Keratinocyte (primary cell): ENCODE results near the gene KCNC4.

ENCODE experiments used
- EZH2 ChIP-seq: IDR thresholded peaks from one replicate; pipeline ENCODE4 v1.6.1; 2012; ENCODE audit warnings: inconsistent platforms, mild to moderate bottlenecking, low read length, moderate library complexity
- TF ChIP-seq, protein P1 (sequence below), 3 experiments: IDR thresholded peaks in 1 of 3; conservative IDR thresholded peaks in 1 of 3; optimal IDR thresholded peaks in 1 of 3; 2 replicates in 2 of 3; 3 replicates in 1 of 3; pipeline versions ENCODE3 to v1.5.1; 2011; ENCODE audit warnings: low read length in 3 of 3, mild to moderate bottlenecking in 3 of 3, moderate library complexity in 2 of 3, control low read depth in 1 of 3, inconsistent platforms in 1 of 3; ENCODE audit not compliant: insufficient read depth in 2 of 3; ENCODE audit errors: extremely low read depth in 1 of 3

DNA sequence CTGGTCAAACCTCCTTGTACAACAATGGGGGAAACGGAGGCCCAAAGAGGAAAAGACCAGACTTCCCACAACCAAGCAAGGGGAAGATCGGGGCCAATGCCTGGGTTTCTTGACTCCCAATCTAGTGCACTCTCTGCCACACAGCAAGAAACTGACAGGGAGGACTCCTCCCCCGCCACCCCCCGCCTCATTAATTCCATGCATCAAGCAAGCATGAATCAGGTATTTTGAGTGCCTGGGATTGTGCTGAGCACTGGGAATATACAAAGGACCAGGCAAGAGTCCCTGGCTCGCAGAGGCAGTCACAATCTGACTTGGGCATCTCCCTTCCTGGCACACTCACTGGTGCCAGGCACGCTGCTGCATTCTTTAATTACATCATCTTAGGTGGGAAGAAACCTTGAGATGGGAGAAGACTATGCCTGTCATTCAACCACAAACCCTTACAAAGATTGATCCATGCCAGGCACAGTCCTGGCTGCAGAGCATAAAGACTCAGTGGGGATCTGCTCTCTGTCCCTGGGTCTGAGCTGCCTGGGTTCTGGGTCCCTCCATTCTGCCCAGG lies 4.4 kb upstream of the KCNC4 start:
- TF ChIP-seq EZH2: no peak
- TF ChIP-seq, protein P1, sequence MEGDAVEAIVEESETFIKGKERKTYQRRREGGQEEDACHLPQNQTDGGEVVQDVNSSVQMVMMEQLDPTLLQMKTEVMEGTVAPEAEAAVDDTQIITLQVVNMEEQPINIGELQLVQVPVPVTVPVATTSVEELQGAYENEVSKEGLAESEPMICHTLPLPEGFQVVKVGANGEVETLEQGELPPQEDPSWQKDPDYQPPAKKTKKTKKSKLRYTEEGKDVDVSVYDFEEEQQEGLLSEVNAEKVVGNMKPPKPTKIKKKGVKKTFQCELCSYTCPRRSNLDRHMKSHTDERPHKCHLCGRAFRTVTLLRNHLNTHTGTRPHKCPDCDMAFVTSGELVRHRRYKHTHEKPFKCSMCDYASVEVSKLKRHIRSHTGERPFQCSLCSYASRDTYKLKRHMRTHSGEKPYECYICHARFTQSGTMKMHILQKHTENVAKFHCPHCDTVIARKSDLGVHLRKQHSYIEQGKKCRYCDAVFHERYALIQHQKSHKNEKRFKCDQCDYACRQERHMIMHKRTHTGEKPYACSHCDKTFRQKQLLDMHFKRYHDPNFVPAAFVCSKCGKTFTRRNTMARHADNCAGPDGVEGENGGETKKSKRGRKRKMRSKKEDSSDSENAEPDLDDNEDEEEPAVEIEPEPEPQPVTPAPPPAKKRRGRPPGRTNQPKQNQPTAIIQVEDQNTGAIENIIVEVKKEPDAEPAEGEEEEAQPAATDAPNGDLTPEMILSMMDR (optimal IDR thresholded peaks at IDR 0.05 in 1 of 3, IDR thresholded peaks at IDR 0.05 in 1 of 3, conservative IDR thresholded peaks at IDR 0.05 in 1 of 3; ENCODE audit: extremely low read depth in 1 of 3, insufficient read depth in 2 of 3, low read length in 3 of 3): no peak
